HG02678 (cell line): Measurements from ENCODE around the gene TAF1D.

Source experiments
- ATAC-seq: cut with Tn5 transposase; IDR thresholded peaks from one replicate; pipeline ENCODE4 v1.9.1; 2021; ENCODE audit warnings: mild to moderate bottlenecking, moderate library complexity; ENCODE audit not compliant: unreplicated experiment

TAF1D gene

DNA sequence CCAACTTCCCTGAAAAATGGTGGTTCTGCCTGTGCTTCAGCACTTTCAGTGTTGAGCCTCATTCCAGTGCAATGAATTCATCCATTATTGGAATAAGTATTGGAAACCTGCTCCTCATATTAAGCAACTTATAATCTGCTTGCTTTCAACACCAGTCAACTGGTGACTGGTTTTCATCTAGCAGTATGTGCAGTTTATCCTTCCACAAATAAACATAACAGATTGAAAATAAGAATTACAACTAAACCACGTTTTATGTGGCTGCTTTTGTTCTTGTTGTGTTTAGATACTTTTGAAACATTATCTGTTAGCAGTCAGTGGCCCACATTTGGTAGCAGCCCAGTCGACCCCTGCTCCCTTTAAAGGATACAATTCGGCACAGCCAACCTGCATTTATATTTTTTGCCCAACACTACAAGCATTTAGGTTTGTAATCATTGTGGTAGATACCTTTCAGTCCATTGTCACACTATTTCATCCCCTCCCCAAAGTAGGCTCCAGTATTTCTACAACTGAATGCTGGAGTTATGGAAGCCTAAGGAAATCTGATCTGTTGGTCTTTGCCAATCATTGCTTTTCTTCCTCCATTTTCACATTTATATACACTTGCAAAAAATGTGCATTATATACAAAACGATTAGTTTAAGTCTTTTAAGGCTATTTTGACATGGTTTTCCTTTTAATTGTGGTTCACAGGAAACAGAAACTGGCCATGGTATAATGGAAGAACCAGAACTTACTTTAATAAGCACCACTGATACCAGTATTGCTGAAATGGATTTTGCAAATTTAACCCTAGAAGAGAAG lies 13.1 kb downstream of the TAF1D start:
- no peak for ATAC-seq

DNA sequence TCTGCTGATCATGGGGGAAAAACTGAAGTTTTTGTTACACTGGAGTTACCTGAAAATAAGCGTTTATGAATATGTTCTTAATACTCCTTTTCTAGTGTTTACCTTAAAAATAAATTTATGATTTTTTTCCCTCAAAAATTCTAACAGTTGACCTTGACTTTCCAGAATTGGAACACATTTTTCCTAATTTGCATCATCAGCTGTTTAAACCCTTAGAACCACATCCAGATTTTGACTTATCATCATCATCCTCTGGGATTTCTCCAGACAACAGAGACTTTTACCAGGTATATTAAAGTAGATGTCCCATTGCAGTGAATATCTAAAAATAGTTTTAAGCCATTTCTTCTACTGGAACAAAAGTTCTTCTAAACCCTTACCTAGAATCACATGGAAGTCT lies 17.2 kb downstream of the TAF1D start:
- ATAC-seq = no peak

DNA sequence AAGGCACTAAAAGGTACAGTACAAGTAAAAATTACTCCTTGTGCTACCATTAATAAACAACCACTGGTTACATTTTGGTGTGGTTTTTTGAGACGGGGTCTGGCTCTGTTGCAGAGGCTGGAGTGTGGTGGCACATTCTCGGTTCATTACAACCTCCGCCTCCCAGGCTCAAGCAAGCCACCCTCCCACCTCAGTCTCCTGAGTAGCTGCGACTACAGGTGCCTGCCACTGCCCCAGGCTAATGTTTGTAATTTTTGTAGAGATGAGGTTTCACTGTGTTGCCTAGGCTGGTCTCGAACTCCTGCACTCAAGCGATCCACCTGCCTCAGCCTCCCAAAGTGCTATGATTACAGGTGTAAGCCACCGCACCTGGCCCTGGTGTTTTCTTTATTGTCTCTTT lies 20.8 kb downstream of the TAF1D start:
- ATAC-seq = no peak

DNA sequence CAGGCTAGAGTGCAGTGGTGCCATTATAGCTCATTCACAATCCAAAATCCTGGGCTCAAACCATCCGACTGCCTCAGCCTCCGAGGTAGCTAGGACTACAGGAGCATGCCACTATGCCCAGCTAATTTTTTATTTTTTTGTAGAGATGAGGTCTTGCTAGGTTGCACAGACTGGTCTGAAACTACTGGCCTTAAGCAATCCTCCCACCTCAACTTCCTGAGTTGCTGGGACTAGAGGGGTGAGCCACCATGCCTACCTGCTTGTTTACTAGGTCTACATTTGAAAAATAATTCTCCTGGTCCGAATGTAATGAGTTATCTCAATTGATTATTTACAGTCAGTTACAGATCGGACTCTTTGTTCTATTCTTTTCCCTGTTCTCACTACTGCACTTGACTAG lies 22.0 kb downstream of the TAF1D start:
- ATAC-seq = no peak

DNA sequence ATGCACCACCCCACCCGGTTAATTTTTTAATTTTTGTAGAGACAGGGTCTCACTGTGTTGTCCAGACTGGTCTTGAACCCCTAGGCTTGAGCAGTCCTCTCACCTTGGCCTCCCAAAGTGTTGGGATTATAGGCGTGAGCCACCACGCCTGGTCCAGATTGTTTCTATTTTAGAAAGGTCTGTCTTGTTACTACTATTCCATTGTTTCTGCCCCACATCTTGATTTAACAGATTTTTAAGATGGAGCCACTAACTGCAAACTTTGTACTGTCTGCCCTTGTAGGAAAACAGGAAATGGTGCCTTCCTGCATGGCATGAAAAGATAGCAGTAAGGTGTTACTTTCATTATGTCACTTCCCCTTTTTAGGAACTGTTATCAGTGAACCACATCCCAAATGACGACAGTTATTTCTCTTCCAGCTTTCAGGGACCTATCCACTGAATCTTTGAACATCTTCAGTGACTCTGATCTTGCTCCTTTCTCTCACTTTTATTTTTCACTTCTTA lies 23.2 kb downstream of the TAF1D start:
- ATAC-seq = peak; percentile 76

DNA sequence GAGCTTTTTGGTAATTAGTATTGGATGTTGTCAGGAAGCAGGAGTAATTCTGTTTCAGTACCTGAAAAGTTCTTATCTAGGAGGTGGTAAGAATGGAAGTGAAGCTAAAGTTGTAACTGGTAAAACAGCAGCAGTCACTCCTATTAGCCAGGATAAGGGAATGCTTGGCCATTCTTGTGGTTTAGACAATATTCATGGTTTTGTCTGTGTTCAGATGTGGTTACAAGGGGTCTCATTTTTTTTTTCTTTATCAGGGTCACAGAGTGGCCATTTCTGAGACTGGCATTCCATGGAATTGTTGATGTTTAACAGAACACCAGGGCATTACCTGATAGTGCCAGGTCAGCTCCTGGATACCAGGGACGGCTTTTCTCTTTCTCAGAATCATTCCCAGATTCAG lies 23.8 kb downstream of the TAF1D start:
- ATAC-seq = no peak

DNA sequence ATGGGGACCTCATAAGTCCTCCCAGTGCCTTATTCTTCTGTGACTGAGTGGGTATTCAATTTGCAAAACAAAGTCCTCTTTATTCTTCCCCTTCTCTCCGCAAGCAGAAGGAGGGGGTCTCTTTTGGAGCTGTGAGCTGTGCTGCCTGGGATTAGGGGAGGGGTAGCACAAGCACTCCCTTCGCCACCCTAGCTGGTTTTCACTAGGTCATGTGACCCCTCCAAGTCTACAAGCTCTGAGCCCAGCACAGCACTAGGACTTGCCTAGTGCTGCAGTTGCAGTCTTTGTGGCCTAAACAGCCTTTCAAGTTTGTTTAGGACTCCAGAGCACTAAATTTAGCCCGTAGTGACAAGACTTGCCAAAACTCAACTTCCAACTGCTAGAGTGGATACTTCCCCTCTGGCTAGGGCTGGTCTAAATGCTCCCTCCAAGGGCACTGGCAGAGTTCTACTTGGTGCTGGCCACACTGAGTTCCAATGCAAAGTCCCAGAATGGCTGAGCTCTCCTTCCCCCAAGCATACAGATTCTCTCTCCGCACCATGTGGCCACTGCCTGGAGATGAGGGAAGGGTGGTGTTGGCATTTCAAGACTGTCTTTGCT lies 25.4 kb downstream of the TAF1D start:
- ATAC-seq = no peak

DNA sequence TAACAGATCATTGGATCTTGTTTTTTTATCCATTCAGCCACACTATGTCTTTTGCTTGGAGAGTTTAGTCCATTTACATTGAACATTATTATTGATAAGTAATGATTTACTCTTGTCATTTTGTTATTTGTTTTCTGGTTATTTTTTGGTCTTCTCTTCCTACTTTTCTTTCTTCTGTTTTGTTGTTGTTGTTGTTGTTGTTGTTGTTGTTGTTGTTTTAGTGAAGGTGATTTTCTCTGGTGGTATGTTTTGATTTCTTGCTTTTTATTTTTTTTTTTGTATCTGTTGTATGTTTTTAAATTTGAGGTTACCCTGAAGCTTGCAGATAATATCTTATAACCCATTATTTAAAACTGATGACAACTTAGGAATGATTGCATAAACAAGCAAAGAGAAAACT lies 28.6 kb downstream of the TAF1D start:
- ATAC-seq = no peak

DNA sequence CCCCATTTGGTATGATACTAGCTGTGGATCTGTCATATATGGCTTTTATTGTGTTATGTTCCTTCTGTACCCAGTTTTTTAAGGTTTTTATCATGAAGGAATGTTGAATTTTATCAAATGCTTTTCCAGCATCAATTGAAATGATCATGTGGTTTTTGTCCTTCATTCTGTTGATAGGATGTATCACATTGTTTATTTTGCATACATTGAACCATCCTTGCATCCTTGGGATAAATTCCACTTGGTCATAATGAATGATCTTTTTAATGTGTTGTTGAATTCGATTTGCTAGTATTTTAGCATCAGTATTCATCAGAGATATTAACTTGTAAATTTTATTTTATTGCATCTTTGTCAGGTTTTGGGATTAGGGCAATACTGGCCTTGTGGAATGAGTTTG lies 31.1 kb downstream of the TAF1D start:
- ATAC-seq = no peak

DNA sequence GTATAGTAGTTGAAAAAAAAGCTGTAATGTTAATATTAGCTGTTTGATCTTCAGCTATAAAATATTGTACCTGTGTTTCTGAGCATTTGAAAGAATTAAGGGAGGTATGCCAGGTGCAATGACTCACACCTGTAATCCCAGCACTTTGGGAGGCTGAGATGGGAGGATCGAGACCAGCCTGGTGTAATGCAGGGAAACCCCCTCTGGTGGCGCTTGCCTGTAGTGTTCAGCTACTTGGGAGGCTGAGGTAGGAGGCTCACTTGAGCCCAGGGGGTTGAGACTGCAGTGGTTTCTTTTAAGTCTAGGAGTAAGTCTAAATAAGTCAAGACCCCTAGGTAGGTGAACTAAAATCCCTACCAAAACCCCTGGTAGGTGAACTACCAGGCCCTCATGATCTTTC lies 37.1 kb downstream of the TAF1D start:
- no peak for ATAC-seq

DNA sequence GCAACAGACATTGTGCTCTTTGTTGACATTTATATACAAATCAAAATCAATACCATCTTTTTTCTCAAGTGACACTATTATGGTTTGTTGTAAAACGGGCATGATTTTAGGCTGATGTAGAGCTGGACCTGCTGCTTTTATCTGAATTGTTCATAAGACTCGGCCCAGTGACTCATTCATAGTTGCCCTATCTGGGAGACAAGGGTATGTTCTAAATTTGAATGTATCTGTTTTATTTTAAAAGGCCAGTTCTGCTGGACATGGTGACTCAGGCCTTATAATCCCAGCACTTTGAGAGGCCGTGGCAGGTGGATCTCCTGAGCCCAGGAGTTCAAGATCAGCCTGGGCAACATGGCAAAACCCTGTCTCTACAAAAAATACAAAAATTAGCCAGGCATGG lies 40.5 kb downstream of the TAF1D start:
- ATAC-seq = no peak

DNA sequence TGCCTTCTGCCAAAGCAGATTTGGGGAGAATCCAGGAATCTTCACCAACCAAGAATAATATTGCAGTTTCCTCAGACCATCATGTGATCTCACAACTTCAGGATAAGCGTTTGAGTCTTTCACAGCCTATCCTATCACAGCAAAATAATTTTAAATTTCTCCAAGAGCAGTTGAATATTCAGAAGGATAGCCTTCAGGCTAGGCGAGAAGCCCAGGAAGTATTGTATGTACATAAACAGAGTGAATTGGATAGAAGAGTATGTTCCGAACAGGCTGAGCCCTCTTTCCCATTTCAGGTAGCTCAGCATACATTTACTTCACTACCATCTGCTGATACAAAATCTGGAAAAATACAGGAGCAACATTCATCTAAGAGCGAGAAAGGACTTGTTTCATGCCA lies 43.7 kb downstream of the TAF1D start:
- ATAC-seq = no peak

DNA sequence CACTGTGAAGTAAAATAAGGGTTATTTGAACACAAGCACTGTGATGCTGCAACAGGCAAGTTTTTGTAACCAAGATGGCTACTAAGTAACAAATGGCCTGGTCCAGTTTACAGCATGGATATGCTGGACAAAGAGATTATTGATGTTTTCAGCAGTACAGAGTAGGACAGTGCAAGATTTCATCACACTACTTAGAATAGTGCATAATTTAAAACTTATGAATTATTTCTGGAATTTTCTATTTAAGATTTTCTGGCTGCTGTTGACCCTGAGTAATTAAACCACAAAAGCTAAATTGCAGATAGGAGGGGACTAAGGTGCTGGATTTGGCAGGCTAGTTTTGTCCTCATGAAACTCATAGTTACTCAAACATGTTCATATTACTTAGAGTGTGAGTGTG lies 46.7 kb downstream of the TAF1D start:
- no peak for ATAC-seq

DNA sequence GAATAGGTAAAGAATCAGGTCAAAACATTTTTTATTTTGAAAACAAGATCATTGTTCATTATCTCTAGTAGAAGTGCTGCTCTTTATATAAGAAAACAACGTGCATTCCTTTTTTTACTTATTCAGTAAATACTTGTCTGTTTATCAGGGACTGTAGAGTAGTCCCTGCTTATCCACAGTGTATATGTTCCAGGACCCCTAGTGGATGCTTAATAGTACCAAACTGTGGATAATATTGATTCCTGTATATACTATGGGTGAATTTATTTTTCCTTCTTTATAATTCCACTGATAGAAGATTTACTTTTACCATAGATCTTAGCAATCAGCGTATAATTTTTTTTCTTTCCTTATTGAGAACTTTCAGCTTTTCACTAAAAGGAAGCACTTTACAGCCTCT lies 47.2 kb downstream of the TAF1D start:
- no peak for ATAC-seq

DNA sequence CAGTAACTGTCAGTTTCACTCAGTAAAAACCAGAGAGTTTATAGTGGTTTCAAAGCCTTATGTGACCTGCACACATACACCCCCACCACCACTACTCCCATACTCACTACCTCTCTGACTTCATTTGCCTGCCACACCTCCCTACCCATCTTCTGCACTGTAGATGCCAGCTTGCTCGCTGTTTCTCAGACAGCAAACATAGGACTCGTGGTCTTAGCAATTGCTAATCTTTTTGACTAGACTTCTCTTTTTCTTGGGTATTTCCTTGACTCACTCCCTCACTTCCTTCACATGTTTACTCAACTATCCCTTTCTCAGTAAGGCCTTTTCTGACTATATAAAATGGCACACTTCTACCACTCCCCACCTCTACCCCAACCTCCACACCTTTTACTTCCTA lies 52.1 kb downstream of the TAF1D start:
- peak; percentile 77 for ATAC-seq

DNA sequence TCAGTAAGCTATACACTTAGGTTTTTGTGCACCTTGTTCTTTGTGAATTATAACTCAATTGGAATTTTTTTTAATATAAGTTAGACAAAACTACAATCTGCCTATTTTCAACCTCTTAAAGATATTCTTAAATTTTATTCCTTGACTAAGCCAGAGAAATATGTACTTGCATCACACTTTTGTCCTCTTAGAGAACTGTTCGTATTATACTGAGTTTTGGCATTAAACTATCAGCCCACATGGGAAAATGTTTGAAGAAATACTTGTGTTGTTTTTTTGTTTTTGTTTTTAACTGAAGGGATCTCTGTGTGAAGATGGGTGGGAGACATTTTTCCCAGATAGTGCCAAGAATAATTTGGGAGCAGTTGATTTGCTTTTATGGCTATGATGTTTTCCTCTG lies 54.5 kb downstream of the TAF1D start:
- ATAC-seq = no peak

DNA sequence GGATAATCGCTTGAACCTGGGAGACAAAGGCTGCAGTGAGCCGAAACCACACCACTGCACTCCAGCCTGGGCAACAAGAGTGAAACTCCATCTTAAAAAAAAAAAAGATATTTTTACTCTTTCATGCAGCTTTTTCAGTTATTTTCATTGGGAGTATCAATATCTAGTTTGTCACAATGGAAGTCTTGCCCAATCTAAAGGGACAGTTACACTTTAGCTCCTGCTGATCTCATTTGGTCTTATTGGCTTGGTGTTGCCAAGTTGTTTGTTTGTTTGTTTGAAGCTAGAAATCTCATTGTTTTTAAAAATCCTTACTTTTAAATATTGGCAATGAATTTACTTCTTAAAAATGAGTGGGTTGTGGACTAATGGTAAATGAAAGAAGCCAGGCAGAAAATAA lies 55.1 kb downstream of the TAF1D start:
- no peak for ATAC-seq
